Measurements from ENCODE around the gene CELF4.

The CELF4 gene

DNA sequence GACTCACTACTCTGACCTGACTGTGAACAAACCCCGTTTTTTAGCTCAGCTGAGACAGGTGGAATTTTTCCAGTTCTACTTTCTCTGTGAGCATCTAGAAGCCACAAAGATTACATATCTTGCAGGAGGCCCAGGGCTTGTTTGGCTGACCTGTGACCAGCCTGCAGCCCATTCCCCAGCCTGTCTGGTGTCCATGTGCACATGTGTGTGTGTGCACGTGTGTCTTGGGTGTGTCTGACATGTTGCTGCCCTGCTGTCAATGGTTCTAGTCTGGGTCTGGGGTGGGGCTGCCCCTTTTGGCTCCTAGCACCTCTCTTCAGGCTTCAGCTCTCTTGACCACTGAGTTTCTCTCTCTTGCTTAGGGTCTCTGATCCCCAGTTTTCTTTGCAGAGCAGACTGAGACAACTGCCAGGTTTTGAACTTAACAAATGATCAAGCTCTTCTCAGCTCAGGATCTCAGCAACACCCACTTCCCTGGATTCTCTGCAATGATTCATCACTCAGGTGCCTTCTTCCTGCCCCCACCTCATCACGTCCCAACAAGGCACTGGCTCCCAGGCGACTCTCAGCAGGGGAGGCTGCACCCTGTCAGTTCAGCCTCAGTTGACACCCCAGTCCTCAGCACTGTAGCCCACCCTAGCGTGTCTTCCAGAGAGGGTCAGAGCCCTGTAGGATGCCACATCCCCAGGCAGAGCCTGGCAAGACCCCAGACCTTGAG lies 130.3 kb downstream of the CELF4 start:
- DNase-seq = no peak

DNA sequence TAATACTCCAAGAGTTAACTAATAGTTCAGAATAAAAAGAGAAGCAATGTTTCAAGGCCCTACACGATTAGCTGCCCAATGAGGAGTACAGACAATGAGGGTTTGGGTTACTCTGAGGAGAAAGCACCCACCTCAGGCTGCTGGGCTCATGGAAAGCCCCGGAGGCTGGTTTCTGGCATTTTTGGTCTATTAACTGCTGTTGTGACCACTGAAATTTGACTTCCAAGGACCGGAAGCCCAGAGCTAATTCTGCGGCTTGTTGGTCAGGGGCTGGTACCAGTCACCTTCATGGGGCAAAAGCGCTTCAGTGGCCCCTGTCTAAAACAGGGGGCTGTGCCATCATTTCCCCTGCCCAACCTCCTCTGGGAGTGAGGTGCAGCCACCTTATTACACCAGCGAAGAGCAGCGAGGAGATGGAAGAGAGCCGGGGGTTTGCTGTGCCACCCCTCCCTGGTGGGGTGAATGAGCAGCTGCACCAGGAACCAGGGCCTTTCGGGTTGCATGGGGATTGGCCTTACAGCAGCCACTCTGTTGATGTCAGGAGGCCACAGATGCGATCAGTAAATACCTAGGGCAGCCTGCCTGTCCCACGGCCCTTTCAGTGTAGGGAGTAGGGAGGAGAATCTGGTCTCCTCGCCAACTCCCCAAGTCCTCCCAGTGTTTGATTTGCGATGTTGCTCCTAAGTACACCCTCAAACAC lies 131.3 kb downstream of the CELF4 start:
- DNase-seq = no peak

DNA sequence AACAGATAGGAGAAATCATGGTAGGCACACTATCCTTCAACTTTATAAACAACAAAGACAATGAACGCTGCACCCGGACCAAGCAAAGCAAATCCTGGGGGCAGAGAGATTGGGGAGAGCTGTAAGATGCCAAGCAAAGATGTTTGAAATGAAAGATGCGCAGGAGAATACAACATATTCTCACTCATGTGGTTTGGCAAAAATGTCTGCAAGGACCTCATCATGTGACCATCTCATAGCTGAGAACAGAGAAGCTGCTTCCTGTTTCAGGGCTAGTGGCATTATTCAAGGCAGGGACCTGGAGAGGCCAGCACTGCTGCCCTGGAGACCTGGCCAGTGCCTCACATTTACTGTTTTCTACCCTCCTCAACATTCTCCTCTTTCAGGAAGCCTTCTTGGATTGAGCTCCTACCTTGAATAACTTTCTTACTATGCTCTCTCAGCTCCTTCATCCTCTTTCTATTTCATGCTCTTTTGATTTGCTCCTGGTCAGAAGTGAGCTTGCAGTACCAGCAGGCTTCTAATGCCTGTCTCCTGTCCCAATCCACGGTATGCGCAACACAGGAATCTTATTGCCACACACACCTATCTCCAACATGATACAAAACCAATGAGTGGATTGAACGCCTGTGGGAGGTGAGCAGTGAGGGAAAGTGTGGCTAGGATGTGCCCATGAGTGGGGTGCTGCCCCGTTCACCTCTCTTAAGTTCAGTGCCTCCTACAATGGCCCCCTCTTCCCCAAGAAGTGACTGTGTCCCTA lies 133.0 kb downstream of the CELF4 start:
- DNase-seq = no peak

DNA sequence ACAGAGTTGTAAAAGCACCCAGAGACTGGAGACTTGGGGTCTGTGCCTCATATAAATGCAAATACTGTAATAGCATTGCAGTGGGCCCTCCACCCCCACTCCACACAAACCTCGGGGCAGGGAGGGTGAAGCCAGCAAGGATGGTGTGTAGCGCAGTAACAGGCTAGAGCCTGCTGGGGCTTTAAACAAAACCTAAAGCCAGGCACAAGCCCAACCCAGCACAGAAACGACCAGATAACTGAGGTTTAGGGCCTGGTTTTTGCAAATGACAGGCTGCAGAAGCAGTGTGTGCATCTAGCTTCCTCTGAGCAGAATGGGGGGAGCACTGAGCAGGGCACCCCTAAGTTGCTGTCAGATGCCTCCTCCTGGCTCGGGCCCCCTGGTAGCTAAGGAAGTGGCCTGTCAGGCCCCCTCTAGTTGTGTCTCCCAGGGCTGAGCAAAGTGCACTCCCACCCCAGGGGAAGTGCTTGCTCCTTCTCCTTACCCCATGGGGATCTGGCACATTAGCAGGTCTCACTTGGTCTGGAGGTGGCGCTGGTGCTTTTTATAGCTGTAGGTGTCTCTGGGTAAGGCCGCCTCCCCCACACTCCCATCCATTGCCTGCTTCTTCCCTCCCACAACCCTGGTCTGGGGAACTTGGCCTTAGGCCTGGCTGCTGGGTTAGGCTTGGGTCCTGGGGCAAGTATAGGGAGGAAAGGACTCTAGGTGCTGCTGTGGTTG lies 135.1 kb downstream of the CELF4 start:
- DNase-seq = no peak

DNA sequence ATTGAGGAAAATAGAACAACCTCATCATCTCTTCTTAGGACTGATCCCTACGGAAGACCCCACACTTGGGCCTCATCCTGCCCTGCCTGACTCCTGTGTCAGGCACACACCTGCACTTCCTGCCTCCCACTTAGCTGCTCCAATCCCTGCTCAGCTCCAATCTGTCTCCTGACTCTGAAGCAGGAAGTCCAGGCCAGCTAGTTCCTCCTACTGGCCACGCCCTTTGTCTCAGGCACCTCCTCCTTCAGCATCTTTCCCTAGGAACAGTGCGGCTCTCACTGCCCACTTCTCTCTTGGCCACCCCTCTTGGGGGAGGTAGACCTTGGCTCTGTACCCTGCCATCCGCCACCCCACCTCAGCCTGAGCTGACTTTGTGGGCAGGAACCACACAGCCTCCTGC lies 135.8 kb downstream of the CELF4 start:
- no peak for DNase-seq

DNA sequence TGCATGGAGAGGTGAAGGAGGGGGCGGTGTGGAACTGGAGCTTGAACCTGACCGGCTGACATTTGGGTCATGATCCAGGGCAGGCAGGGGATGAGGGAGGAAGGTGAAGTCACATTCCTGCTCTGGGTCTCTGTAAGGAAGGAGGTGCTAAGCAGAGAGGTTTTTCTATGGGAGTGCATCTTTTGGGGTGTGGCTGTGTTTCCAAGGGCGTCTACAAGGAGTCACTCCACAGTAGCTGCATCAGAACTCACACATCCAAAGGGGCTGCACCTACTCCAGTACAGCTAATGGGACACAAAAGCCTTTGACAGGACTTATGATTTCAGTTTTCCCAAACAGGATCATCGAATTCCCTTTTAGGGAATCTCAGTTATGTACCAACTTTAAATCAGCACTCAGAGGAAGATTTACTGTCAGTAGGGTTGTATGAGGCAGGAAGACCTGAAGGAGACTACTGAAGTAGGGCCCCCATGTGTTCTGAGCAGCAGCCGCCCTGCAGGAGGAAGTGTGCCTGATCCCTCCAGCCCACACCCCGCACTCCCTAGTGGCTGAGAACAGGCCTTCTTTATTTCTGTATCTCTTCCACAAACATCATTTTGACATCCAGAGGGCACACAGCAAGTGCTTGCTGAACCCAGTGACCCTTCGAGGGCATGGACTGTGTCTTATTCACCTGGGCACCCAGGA lies 137.2 kb downstream of the CELF4 start:
- DNase-seq = no peak

DNA sequence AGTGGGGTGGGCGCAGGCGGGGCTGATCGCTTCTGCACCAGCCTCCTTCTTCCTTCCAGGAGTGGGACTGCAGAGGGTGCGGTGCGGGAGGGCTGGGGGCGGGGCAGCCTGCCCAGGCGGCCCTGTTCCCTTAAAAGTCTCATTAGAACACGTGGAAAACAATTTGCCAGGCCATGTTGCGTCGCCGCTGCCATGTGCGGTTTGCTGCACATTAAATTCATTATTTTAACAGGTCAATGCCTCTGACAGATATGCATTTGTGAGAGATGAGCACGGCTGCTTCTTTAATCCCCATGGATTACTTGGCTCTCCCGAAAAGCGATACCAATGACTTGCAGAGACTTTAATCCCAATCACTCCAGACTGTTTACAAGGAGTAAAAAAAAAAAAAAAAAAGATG lies 139.0 kb downstream of the CELF4 start:
- no peak for DNase-seq

DNA sequence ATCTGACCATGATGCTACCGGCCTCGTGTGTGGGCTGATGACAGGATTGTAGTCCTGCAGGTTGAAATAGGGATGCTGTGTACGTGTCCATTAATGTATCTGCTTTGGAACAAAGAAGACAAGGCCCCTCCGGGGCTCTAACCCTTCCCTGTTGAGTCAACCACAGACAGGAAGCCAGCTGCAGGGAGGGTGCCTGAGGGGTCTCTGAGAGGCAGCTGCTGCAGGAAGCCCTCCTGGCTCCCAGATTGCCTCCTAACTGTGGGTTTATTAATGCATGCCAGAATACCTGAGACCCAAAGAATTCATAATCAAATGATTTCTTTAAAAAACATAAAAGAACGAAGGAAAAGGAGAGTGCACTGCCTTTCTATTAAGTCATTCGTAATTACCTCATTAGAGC lies 140.4 kb downstream of the CELF4 start:
- no peak for DNase-seq

DNA sequence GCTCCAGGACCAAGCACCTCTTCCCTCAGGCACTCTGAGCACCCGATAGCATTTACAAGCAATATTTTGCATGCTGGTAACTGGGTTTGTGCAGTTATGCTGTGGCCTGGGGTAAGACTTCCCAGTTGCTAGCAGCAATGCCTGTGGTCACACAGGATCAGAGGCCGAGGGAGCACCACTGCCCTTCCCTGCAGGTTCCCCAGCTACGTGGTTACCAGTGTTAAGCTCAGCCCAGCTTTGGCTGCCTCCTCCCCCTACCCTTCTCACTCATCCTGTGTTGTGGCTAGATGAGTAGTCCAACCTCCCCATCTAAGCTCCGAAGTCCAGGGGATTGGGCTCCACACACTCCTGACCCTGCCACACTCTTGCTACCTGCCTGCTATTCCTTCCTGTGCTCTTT lies 141.1 kb downstream of the CELF4 start:
- DNase-seq = no peak

DNA sequence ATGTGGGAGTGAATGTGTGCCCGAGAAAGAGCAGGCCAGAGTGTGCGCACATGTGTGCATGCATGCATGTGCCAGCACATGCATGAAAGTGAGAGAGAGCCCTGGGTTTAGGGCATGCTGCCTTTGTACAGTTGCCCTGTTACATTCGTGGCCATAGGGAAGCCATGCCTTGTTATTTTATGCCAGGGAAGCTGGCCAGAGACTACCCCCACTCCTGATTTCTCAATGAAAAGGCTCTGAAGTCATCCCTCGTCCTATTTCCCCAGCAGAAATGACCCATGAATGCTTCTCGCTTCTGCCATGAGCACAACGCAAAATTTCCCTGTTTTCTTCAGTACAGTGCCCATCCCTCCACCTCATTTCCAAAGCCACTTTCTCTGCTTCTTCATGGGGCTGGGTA lies 143.0 kb downstream of the CELF4 start:
- DNase-seq = no peak

DNA sequence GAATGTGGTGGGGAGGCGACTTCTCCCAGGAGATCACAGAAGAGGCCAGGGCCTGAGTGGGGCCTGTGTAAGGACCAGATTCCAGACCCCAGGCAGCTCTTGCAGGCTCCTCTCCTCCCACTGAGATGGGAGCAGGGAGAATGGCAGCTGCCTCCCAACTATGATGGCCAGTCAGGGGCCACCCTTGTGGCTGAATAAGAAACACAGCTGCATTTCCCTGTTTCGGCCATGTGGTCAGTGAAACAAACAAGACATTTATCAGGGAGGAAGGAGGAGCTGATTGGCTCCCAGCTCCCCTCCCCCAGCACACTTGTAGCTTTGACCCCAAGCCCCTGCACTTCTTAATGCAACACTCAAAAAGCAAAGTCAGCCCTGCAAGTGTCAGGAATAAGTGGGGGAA lies 143.5 kb downstream of the CELF4 start:
- DNase-seq = no peak

DNA sequence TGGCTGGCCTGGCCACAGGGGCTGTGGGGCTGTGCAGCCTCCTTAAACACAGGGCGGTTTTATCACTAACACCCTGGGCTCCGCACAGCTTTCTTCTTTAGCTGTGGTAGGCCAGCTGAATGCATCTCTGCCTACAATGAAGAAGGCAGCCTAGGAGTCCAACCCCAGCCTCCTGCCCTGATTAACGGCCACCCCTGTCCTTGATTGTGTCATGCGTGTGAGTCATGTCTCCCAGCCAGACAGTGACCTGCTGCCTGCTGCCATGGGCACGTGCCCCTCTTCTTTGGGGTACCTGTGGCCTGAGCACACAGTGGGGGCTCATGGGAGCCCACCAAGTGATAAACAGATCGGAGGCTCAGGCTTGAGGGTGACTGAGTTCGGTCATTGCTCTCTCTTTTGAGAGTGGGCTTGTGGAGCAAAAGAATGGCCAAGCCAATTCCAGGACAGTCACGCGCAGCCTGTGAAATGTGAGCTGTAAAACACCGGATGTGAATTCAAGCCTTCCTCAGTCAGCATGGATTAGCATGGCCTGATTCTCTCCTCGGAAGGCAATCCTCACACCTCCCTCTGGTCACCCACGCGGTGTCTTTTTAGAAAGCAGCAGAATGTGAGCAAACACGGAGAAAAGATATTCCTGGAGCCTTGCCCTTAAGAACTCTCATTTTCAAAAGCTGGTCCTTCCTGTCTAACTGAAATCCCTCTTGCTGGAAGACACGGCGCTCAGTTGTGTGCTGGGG lies 144.1 kb downstream of the CELF4 start:
- no peak for DNase-seq

DNA sequence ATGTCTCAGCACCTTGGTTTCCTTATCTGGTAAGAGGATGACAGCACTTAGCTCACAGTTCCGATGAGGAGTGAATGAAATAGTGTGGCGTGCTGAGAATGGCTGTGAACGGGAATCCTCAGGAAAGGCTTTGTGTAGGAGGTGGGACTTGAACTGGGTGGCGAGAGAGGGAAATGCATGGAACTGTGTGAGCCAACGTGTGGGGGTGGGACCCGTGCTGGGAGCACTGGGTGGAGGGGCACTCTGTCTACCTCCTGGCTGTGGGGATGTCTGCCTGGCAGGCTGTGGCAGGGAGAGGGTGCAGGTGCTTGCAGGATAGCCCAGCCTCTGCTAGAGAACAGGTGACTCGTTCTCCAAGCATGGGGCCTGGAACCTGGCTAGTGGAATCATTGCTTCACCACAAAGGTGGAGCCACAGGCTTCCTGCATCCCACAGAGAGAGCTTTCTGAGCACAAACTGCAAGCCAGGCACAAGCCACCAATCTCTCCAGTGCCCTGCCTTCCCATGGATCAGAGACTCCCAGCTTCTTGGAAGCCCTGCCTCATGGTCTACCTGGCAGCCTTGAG lies 145.2 kb downstream of the CELF4 start:
- no peak for DNase-seq

DNA sequence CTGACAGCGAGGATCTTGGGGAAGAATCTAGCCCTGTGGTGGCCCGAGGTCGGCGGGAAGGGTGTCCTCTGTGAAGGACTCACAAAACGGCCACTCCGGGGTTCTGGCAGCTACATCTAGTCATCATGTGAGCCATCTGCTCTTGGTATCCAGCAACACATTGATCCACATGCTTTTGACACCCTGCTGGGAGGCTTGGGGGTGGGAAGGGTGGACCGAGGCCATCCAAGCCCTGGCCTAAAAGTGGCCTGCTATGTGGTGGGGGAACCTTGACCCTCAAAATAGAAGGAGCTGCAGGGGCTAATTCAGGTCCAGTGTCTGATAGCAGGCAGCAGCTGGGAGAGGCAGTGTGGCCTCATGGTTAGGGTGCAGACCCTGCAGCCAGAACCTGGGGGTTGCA lies 145.7 kb downstream of the CELF4 start:
- no peak for DNase-seq

DNA sequence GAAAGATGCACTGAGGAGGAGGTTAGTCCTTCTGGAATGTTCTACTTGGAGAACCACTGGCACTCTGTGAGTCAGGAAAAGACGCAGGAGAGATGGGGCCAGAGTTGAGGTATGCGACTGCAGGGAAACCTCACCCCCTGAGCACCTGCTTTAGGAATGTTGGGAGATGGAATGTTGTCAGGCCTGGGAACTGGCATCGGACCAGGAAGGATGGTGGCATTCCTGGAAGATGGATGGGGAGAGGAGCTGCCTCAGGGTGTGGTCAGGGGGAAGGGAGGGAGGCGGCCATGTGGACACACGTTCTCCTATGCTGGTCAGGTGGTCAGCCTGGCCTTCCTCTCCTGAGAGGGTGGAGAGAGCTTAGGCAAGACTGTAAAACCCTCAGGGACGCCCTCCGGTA lies 146.3 kb downstream of the CELF4 start:
- DNase-seq = peak; percentile 33 to 36

DNA sequence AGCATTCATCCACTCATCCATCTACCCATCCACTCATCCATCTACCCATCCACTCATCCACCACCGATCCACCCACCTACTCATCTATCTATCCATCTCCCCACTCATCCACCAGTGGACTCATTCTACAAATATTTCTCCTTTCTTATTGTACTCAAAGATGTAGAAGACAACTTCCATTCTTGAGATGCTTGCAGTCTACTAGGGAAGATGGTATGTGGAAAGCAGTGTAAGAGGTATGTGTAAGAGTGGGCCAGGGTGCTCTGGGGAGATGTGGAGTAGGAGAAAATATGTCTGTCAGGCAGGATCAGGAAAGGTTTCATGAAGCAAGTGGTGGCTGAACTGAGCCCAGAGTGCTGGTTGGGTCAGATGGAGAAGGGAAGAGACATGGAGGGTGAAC lies 150.8 kb downstream of the CELF4 start:
- no peak for DNase-seq

DNA sequence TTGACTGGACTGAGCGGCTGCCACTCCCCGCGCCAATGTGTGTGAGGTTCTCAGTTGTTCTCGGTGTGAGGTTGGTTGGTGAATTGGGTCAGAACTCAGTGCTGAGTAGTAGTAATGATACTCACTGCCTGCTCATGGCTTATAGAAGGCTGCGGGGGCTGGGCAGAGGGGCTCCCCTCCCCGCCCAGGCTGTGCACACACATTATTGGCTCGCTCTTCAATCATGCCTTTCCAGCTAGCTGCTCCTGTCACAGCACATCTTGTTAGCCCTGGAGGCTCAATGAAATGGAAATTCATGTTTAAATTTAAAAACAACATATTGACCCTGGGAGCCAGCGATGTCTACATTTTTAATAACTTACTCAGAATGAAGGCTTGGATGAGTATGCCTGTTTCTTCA lies 152.8 kb downstream of the CELF4 start:
- no peak for DNase-seq

DNA sequence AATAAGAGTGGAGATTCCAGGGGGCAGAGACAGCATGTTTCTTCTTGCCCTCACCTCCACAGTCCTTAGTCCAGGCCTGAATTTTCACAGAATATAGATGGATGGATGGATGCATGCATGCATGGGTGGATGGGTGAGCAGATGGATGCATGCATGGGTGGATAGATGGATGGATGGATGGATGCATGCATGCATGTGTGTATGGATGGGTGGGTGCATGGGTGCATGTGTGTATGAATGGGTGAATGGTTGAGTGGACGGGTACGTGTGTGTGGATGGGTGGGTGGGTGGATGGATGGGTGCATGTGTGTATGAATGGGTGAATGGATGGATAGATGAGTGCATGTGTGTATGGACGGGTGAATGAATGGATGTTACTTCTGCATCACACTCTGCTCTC lies 153.3 kb downstream of the CELF4 start:
- no peak for DNase-seq

DNA sequence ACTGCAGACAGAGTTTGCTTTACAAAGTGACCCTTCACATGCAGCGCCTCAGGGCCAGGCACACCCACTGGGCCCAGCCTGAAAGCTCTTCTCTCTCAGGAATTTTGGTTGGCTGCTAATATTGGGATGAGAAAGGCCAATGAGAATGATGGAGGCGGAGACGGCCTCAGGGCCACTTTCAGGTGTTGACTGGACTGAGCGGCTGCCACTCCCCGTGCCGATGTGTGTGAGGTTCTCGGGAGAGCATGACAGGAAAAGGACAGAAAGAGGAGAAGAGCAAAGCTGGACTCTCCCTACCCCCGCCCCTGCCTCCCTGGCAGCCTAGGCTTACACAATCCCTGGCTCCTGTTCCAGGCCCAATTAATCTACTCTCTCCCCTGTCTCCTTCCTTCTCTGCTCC lies 155.7 kb downstream of the CELF4 start:
- no peak for DNase-seq

DNA sequence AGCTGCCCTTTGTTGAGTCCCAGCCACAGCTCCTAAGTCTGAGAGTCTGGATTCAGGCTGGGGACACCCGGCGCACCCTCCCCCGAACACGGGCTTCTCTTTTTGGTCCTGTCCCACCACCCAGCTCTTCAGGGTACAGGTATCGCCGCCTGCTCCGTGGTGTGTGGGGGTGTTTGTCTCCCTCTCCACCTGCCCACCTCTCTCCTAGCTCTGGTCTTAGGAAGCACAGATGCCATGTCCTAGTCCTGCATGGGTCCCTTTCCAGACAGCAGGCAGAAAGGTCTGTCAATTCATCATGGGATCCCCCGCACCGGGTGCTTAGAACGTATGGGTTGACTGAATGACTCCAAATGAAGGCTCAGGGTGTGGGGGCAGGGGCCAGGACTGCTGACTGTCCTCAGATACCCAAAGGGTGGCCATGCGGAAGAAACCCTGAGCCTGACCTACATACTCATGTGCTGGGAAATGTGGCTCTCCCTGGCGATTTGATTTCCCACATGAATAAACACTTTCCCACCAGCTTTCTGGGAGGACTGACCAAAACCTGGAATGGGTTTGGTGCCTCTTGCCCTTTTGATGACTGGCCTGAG lies 156.8 kb downstream of the CELF4 start:
- DNase-seq = no peak

DNA sequence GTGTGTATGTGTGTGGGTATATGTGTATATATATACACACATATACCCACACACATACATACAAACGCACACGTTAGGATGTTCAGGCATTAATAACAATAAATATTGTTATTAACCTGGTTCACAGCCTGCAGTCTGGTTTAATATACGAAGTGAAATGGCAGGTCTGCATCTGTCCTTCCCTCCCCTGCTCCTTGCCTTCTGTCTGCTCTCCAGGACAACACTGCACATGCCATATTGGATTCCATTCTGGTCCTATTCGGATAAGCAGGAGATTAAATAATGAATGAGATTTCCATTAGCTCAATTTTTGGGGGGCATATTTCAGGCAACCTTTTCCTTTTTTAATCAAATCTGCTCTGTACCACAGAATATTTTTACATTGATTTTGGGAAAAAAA lies 158.0 kb downstream of the CELF4 start:
- no peak for DNase-seq
